RPMI7951 (cell line): Measurements from ENCODE around the gene XRN2. TPM values are rescaled to one million over a fixed set of nuclear protein-coding genes. Genes with fewer than 3 reads are reported as not detected.
A peak's percentile ranks its signal among the peaks of the same experiment; 100 is the strongest.

Experiments used
- DNase-seq: peaks from one replicate; pipeline ENCODE4 v3.0.0-alpha.2; 2012; ENCODE audit warnings: low read depth
- total RNA-seq: library from RNA; depleted of rRNA; stranded (reverse); fragments of >200 nt; shearing (Covaris generic); gene quantifications from 2 replicates; pipeline ENCODE4 v1.2.3, GENCODE V29; 2014

Gene XRN2
- total RNA-seq, 1 experiment from 2014 or later: 151 TPM

DNA sequence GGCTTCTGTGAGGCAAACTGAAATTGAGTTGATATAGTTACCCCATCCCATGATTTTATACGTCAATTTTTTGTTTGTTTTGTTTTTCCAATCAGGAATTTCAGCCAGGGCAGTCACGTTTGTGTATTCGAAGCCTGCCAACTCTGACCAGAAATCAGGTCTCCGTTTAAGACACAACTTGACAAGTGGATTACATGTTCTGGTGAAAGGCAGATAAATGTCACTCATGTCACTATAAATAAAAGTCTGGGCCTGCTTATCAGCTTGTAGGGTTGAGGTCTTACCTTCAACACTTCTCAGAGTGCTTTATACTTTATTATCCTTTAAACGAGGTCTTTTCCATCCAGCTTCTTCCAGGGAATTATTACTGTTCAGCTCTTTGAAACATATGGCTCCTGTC is 8.4 kb upstream of the XRN2 start:
- no peak for DNase-seq

- DNase-seq: no peak
Observed at GRCh38 chr20:21301940-21302663, 1.0 kb upstream of the XRN2 start.

DNA sequence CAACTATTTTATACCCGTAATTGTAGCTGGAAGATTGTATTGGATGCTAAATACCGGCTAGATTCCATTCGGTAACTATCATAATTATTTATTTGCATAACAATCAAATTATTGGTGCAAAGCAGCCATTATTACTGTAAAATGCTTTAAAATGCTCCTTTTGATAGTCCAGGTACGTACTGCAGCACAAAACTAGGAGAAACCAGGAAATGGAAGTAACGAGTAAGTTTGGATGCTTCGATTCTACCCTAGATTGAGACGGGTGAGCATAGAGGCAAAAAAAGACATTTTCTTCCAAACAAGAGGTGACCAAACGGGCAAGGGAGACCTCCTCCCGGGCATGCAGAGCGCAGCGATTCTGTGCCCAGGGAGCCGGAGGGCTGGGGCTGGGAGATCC is 469 bp upstream of the XRN2 start:
- no peak for DNase-seq

- peak; percentile 31 for DNase-seq
Observed at GRCh38 chr20:21303872-21304586, 898 bp downstream of the XRN2 start.

GRCh38 chr20:21308340-21308739 is 5.2 kb downstream of the XRN2 start:
- DNase-seq: no peak

- DNase-seq: no peak
Observed at GRCh38 chr20:21309678-21310467, 6.7 kb downstream of the XRN2 start.

DNA sequence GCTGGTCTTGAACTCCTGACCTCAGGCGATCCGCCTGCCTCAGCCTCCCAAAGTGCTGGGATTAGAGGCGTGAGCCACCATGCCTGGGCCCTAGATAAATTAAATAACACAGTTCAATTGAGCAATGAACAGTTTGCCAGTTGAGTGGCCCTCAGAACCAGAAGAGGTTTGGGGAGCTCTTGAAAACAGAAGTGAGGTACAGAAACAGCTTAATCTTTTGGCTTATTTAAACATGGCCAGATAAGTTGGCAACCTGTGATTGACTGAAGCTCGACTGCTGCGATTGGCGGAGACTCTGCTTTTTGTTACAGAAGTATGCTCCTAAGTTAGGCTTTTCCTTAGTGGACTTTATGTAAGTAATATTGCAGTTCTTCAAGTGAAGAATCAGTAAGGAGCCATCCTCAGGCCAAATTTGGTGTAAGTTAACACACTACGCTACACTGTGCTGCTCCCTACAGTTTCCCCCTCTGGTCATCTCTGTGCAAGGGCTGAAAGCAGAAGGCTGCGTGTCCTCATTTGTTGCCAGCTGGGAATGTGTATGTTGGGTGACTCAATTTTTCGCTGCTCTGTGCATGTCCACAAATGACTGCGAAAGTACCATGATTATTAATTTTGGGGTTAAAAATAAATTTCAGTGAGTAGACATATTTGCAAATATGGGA is 9.8 kb downstream of the XRN2 start:
- DNase-seq: no peak

DNA sequence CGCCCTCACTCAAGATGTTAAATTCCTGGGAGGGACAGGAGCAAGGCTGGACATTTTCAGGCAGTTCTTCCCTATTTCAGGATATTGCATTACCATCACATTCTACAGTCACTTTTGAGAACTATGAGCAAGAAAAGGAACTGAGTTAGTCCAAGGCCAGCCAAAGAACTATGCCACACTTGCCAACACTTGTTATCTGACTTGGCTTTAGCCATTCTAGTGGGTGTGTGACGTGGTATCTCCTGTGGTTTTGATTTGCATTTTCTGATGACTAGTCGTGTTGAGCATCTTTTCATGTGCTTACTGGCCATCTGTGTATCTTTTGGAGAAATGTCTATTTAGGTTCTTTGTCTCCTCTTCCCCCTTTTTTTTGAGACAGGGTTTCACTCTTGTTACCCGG is 12.0 kb downstream of the XRN2 start:
- peak; percentile 90 for DNase-seq

DNA sequence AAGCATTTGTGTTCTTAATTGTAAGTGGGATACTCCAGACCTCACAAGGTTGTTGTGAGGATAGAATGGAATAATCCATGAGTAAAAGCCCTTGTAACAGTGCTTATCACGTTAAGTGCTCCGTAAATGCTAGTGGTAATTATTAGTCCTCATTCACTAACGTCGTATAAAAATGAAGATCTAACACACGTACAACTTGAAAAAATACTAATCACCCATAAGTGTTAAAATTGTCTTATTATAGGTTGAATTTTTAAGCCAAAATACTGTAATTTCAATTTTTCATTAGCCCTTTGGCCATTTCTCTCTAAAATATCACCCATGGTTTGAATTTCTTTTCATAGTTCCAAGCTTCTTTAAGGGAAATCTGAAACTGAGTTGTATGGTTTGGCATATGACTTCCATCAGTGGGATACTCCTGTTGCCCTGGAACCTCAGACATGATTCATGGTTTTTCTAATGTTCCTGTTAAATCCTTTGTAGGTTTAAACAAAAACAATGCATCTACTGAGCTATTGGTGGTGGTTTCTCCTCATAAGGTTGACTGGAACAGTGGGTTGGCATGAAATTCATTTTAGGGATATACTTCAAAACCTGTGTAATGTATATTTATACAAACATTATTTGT is 19.1 kb downstream of the XRN2 start:
- peak; percentile 11 for DNase-seq

- DNase-seq: peak; percentile 51
Observed at GRCh38 chr20:21322921-21323331, 19.8 kb downstream of the XRN2 start.

- peak; percentile 82 for DNase-seq
Observed at GRCh38 chr20:21323640-21324039, 20.5 kb downstream of the XRN2 start.

GRCh38 chr20:21324126-21324525 is 21.0 kb downstream of the XRN2 start:
- DNase-seq: no peak

DNA sequence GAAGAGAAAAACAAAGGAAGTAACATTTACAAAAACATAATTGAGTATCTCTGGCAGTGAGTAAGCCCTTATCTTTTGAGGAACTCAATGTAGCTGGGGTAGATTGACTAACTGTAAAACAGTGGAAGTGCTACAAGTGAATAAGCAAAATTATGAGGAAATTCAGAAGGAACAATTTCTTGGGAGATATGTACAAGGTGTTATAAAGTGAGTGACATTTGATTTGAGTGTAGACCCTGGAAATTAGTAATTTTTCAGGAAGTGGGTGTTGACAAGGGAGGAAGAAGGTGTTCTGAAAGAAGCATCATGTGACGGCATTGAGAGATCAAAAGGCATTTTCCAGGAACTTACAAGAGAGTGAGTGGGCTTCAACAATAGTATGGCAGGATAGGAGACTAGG is 22.2 kb downstream of the XRN2 start:
- no peak for DNase-seq

- no peak for DNase-seq
Observed at GRCh38 chr20:21326700-21327099, 23.6 kb downstream of the XRN2 start.

GRCh38 chr20:21336455-21337151 is 33.5 kb downstream of the XRN2 start:
- DNase-seq: peak; percentile 6

GRCh38 chr20:21338291-21338690 is 35.2 kb downstream of the XRN2 start:
- DNase-seq: no peak

GRCh38 chr20:21339499-21339898 is 36.4 kb downstream of the XRN2 start:
- DNase-seq: no peak

DNA sequence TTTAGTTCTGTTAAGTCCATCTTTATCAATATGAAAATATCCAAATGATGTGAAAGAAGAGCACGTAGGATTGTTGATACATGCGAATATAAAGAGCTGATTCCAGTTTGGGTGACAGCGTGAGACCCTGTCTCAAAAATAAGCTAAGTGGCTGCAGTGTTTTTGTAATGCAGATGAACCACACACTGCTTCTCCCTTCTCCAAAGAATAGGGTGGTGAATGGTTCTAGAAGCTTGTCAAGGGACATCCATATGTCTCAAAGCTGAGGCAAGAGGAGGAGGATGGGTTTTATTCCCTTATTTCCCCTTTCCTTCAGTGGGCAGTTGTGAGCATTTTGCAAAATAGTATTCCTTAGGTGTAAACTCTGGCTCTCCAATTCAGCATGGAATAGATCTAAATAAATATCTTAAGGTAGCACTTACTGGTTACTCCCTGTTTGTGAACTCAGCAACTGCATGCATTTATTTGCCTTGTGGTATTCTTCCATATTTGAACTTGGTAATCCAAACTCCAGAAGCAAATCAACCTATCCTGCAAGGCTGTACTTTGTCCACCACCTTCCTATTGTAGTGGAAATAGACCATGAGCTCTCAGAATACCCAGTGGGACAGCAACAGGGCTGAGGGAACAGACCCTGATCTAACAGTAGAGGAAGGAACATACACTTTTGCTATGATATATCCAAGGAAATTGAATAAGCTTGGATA is 38.0 kb downstream of the XRN2 start:
- no peak for DNase-seq

DNA sequence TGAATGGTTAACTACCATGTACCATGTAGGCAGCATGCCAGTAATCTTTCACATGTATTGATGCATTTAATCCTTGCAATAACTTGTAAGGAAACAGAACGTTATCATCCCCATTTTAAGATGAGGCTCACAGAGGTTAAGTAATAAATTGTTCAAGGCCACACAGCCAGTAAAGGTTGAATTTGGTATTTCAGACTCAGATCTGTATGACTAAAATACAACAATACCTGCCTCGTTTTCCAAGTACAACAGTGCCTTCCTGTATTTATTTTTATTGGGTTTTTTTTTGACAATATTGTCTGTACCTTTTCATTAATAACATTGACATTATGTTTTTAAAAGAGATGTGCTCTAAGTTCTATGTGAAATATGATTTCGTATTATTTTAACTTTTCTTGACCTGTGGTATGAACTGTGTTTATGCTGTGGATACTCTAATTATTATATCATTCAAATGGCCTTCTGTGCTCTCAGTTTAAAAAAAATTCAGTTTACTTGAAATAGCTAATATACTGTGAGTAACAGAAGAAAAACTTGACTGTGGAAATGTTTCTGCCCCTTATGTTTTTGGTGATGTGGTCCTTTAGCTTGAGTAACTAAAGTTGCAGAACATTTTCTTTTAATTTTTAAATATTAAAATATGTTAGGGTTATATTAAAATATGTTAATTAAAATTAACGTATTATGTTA is 39.7 kb downstream of the XRN2 start:
- no peak for DNase-seq
